Stimulated activated naive CD8-positive, alpha-beta T cell treated with anti-CD3 and anti-CD28 coated beads, Interleukin-15, Interleukin-2, amounts not matched to agents 100 U/mL and 50 U/mL, for 24 hours (primary cell): ENCODE measurements around the gene ZNF202.
A peak's percentile ranks its signal among the peaks of the same experiment; 100 is the strongest.
"Not testable (repeated sequence)": the region's sequence is repeated elsewhere in the genome, so short reads cannot be mapped to it uniquely, and the experiment has no call there.

Experiments
- ATAC-seq: fragments of 150-1000 bp; cut with Tn5 transposase; one replicate; pipeline ENCODE4 v1.10.0; 2021
- DNase-seq: peaks from one replicate; pipeline ENCODE4 v3.0.0; 2021

ZNF202 gene

DNA sequence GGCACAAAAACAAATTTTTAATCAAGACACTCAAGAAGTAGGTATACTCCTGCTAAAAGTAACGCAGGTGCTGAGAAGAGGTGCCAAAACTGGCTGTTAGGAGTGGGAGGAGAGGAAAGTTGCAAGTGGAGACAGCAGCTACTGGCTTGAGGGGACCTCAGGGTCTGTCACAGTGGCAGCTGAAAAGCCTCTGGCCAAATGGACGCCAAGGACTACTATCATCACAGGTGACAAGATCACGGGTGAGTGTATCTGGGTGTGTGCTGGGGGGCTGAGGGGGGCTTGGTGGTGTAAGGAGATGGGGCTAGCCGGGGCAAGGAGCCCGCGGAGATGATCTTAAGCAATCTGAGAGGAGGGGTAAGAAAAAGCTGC, 687 bp downstream of the ZNF202 start:
- DNase-seq (no peak), ATAC-seq (no peak)

- DNase-seq (no peak), ATAC-seq (no peak)
Observed at GRCh38 chr11:123738374-123738773, 3.1 kb downstream of the ZNF202 start.

GRCh38 chr11:123736769-123737168, 4.7 kb downstream of the ZNF202 start:
- DNase-seq (no peak), ATAC-seq (no peak)

DNA sequence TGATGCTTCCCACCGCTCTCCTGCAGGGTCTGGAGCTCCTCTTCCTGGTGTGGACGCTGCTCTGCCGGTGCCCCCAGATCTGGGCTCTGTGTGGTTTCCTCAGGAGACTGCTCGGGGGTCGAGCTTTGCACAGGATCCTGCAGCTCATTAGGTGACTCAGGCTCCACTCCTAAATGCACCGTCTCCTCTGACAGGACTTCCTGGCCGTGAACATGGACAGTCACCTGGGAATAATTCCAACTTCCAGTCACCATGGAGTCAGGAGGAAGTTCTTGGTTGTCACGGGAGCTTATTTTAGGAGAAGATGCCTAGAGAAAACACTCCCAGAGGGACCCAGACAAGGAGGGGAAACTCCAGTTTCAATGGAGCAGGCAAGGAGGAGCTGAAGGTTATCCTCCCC, 11.9 kb downstream of the ZNF202 start:
- ATAC-seq (no peak), DNase-seq (no peak)

DNA sequence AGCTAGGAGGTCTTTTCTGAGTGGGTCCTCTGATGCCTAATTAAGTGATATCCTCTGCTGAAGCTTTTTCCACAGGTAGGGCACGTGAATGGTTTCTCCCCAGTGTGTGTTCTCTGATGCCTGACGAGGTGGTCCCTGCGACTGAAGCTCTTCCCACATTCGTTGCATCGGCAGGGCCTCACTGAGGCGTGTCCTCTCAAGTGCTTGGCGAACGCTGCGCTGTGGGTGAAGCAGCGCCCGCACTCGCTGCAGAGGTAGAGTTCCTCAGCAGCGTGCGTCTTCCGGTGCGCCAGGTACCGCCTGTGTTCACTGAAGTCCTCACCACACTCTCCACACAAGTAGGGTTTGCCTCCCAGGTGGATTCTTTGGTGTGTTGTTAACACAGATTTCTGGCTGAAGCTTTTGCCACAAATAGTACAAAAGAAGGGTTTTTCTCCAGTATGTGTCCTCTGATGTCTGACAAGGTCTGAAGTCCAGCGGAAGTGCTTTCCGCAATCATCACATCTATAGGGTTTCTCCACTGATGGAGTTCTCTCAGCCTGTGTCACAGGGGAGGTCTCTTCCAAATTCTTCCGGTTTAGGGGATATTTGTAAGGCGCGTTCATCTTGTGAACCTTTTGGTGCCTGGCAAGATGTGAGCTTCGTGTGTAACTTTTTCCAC, 15.3 kb downstream of the ZNF202 start:
- no peak for DNase-seq
- ATAC-seq, result no peak

GRCh38 chr11:123719452-123719851, 22.0 kb downstream of the ZNF202 start:
- DNase-seq (no peak), ATAC-seq (no peak)

GRCh38 chr11:123718469-123718868, 23.0 kb downstream of the ZNF202 start:
- ATAC-seq, result no peak
- DNase-seq, result no peak

GRCh38 chr11:123718063-123718462, 23.4 kb downstream of the ZNF202 start:
- ATAC-seq (no peak), DNase-seq (no peak)

GRCh38 chr11:123712627-123713026, 28.8 kb downstream of the ZNF202 start:
- ATAC-seq, DNase-seq: not testable (repeated sequence)

GRCh38 chr11:123707606-123708205, 33.8 kb downstream of the ZNF202 start:
- DNase-seq (peak; percentile 58), ATAC-seq (no peak)

DNA sequence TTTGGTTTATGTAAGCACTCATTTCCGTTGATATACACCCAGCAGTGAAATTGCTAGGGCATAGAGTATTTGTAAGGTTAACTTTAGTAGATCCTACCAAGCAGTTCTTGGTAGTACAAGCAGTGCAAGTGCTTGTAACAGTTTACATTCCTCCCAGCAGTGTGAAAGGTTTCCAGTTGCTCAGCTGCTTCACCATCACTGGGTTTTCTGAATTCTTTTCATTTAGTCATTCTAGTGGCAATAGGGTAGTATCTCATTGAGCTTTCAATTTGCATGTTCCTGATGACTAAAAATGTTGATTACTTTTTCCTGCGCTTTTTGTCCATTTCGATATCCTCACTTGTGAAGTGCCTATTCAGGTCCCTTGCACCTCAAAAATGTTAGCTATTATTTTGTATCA, 34.3 kb downstream of the ZNF202 start:
- DNase-seq, result no peak
- ATAC-seq, result no peak

DNA sequence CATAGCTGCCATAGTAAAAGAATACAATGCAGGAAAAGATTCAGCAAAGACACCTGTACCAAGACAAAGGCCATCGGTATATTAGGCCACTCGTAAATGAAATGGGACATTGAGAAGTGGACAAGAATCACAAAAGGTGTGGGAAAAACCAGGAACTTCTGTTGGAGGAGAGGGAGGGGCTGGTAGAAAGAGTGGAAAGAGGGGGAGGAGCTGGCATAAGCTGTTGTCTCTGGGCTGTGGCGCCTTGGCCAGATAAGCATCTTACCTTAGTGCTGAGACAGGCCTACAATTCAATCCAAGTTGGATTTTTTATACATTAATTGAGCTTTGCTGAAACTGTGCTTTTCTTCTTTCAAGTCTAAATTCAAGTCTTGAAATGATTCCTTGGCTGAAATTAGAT, 37.1 kb downstream of the ZNF202 start:
- ATAC-seq, result no peak
- no peak for DNase-seq

DNA sequence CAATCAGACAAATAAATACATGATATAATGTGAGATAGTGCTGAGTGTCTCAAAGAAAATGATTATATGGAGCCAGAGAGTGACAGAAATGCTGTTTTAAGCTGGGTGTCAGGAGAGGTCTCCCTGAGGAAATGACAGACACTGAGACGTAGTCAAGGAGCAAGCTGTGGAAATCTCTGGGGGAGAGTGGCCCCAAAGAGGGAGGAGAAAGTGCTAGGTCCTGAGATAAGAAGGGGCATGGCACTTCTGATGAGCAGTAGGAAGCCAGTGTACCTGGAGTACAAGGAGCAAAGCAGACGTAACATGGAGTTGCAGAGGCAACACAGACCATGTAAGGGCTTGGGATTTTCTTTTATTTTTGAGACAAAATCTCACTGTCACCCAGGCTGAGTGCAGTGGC, 38.8 kb downstream of the ZNF202 start:
- ATAC-seq (no peak), DNase-seq (no peak)

GRCh38 chr11:123702139-123702538, 39.3 kb downstream of the ZNF202 start:
- DNase-seq, result no peak
- no peak for ATAC-seq

- ATAC-seq (no peak), DNase-seq (no peak)
Observed at GRCh38 chr11:123700772-123701171, 40.7 kb downstream of the ZNF202 start.

DNA sequence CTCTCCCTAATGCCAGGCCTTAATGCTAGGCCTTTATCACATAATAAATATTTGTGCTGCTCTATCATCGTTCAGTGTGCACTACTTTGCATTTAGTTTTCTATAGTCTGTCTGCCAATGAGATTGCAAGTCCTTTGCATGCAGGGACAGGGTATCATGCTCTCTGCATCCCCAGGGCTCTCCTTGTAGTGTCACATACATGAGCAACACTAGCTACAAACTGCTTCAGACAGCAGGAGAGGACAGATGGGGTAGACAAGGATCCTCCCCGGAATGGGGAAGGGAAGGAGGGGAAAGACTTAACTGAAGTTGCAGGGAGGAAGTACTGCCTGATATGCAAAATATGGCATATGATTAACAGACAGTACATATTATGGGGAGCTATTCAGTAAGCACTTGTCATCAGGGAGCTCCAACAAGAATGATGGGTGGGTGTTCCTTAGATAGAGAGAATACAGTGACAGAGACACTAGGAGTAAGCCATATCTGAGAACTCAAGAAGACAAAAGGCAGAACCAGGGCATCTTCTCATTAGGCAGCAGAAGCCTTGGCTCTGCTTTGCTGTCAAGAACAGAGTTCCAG, 42.8 kb downstream of the ZNF202 start:
- ATAC-seq (no peak), DNase-seq (no peak)

DNA sequence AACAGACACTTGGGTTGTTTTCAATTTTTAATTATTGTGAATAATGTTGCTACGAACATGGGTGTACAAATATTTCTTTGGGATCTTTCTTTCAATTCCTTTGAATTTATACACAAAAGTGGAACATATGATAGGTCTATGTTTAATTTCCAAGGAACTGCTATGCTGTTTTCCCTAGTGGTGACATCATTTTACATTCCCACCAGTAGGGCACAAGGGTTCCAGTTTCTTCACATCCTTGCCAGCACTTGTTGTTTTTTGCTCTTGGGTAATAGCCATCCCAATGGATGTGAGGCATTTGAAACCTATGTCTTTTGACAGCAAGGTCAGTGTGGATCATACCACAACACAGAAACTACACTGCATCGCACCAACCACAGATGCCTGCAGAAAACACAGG, 45.3 kb downstream of the ZNF202 start:
- no peak for DNase-seq
- no peak for ATAC-seq

DNA sequence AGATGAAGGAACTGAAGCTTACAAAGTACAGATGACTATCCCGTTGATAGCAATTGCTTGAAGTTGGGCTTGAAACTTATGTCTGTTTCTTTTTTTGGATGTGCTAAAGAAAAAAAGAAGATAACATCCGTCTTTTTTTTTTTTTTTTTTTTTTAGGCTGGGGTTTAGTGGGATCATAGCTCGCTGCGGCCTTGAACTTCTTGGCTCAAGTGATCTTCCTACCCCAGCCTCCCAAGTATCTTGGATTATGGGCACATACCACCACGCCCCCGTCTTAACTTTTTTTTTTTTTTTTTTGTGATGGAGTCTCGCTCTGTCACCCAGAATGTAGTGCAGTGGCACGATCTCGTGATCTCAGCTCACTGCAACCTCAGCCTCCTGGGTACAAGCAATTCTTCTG, 46.2 kb downstream of the ZNF202 start:
- ATAC-seq (no peak), DNase-seq (no peak)

DNA sequence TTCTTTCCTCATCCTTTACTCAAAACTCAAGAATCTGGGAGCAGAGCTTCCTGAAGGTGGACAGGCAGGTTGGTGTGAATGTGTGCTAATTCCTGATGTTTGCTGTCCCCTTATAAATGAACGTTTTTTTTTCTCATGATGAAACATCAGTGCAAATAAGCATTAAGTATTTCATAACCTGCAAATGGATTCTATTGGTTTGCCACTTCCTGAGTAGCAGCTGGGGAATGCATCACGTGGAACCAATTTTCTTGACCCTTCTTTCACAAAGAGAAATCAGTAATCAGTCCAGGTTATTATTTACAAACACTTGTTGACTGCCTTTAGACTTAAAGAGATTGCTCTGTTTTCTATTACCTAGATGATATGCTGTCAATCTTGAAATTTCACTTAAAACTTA, 46.9 kb downstream of the ZNF202 start:
- ATAC-seq (no peak), DNase-seq (no peak)

- DNase-seq, result no peak
- ATAC-seq, result no peak
Observed at GRCh38 chr11:123692961-123693360, 48.5 kb downstream of the ZNF202 start.

DNA sequence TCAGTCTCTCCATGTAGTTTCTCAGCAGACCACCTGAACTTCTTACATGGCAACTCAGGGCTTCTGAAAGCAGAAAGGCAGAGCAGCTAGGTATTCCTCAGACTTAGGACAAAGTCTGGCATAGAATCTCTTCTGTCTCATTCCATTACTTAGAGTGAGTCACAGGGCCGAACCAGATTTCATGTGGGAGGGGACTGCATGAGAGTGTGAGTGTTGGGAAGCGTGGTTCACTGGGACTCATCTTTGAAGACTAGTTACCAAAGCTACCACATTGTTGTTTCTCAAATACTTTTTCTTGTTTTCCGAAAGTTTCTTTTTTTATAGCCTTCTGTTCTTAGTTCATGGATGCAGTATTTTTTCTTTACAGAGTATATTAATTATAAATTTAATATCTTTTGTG, 51.0 kb downstream of the ZNF202 start:
- DNase-seq (no peak), ATAC-seq (no peak)

- ATAC-seq (no peak), DNase-seq (no peak)
Observed at GRCh38 chr11:123684601-123685000, 56.9 kb downstream of the ZNF202 start.

GRCh38 chr11:123683428-123684170, 57.9 kb downstream of the ZNF202 start:
- no peak for DNase-seq
- ATAC-seq, result no peak
